DMS 273 treated with DMSO at 0.1 percent for 48 hours (cell line): ENCODE results near the gene HLA-DOB.
A peak's percentile ranks its signal among the peaks of the same experiment; 100 is the strongest.

Experiments
- DNase-seq: peaks from one replicate; lab custom pipeline; 2025; lab: John Stamatoyannopoulos, UW

The HLA-DOB gene

DNA sequence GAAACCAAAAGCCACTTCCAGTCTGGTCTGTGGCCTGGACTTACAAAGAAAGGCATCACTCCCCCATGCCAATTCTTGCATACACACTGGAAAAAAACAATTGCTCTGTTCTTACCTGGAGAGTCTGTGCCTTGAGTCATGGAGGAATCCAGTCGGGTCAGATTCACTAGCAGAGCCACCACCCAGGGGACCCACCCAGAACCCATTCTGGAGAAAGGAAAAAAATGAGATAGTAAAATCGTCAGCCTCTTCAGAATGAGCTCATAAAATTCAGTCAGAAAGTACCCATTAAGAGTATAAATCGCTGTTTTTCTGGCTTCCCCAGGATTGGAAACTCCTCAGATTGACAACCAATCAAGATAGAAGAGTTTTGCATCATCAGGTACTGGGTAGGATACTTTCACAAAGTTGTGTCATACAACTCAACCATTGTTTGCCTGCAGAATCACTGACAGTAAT lies at the start of gene HLA-DOB:
Gene HLA-DOB (minus strand): TSS at position 257 of the 459 bp plus-strand sequence. CDS start 51 bp downstream, at position 206.
- DNase-seq, result peak; percentile 9

DNA sequence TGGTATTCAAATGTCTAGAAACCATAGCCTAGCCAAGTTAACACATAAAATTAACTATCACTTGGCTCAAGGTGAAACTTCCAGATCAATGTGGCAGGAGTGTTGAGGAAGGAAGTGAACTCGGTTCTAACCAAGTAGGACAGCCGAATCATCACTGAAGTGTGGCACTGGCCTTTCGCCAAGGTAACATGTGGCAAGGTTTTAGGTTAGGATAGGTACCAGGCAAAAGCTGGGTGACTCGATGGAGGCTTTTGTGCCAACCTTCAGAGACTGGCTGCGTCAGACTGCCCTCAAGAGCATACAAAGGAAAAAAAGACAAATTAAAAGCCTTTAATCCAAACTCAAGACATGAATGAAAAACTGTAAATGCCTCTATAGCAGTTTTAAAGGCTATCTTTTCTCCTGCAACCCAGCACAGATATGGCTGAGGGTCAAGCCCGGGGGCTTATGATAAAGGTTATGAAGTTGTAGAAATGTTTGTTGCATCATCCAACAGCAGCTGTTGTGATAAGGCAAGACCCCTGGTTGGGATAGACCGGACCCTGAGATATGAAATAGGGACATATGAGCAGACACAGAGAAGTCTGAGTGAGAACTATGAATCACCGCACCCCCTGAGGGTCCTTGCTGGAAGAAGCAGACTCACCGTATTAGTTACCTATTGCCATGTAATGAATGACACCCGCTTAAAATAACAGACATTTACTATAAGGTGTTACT lies 49.1 kb upstream of the HLA-DOB start:
- no peak for DNase-seq

DNA sequence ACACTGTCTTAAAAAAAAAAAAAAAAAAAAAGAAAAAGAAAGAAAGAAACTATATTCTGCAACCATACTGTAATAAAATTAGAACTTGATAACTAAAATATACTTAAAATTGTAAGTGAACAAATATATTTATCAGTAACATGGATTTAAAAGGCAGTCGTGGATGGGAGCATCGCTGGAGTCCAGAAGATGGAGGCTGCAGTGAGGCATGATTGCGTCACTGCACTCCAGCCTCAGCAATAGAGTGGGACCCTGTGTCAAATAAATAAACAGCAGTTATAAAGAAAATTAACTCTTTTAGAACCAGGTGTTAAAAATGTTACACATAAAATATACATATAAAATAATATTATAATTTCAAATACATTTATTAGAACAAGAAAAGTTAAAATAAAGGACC lies 45.9 kb upstream of the HLA-DOB start:
- DNase-seq, result no peak

DNA sequence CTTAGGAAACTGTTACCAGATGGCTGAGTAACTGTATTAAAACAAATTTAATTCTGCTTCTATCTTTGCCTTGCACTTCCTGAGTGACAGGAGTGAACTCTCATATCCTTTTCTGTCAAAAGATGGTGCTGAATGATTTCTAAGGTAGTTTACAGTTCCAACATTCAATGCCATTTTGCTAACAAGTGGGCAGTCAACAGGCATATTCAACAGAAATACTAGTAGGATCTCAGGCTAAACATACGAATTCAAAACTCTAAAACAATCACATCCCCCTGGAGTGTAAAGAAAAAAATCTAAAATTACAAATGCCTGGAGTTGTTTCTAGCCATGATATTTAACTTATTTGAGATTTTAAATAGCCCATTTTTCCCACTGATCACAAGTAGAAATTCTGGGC lies 43.9 kb upstream of the HLA-DOB start:
- DNase-seq, result no peak

DNA sequence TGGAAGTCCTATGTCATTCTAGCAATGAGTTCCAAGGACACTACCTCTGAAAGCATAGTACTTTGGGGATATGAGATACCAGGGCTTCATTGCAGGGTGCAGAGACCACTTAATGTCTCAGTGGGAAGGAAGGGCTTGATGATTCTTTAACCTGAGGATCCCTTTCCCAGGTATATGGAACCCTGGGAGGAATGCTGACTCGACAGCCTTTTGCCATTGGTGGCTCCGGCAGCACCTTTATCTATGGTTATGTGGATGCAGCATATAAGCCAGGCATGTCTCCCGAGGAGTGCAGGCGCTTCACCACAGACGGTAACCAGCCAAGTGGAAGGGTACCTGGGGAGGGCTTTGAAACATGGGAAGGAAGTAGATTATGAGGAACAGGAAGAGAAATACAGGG lies 41.4 kb upstream of the HLA-DOB start:
- no peak for DNase-seq

DNA sequence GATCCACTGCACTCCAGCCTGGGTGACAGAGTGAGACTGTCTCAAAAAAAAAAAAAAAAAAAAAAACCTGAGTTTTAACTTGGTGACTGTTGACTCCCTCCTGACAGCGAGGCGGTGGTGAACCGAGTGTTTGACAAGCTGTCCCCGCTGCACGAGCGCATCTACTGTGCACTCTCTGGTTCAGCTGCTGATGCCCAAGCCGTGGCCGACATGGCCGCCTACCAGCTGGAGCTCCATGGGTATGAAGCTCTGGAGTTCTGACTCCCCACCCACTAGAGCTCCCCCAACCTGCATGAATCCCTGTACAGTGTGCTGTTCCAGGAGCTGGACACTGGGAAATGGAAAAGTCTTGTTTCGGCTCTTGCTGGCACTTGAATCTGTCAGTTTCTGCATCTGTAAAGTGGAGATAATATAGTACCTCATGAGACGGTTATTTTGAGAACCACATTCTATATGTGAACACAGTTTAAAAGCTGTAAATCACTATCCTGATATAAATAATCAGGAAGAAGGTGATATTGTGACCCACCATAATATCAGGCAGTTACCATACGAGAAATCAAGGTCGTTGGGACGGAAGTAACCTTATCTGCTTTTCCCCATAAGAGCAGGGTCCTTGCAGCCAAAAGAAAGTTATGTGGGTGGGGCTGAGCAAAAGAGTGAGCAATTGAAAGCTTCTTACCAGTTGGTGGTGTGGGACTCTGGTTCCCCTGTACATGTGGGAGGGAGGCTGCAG lies 40.5 kb upstream of the HLA-DOB start:
- DNase-seq, result no peak

DNA sequence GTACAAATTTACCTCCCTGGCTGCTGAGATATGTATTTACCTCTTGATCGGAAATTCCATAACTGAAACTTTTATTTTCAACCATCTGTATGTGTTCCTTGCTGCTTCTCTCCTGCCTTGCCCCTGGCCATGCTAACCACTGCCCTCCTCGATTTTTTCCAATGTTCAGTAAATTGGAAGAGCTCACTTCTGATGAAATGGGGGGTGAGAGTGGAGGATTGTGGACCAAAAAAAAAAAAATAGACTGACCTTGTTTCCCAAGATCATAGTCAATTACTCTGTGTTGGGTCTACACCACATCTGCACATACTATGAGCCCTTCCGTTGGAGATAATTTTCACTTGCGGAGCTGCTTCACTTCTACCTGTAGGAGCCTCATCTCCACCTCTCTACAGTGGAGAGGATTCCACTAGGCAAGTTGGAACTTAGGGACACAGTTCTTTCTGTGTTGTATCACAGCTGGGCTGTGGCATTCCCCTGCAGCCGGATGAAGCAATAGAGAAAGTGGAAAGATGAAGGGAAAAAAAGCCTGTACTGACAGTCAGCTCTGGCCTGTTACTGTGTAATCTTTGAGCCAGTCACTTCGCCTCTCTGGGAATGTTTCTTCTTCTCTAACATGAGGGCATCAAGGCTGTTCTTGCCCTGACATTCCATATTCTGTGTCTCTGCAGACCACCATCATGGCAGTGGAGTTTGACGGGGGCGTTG lies 38.8 kb upstream of the HLA-DOB start:
- no peak for DNase-seq

DNA sequence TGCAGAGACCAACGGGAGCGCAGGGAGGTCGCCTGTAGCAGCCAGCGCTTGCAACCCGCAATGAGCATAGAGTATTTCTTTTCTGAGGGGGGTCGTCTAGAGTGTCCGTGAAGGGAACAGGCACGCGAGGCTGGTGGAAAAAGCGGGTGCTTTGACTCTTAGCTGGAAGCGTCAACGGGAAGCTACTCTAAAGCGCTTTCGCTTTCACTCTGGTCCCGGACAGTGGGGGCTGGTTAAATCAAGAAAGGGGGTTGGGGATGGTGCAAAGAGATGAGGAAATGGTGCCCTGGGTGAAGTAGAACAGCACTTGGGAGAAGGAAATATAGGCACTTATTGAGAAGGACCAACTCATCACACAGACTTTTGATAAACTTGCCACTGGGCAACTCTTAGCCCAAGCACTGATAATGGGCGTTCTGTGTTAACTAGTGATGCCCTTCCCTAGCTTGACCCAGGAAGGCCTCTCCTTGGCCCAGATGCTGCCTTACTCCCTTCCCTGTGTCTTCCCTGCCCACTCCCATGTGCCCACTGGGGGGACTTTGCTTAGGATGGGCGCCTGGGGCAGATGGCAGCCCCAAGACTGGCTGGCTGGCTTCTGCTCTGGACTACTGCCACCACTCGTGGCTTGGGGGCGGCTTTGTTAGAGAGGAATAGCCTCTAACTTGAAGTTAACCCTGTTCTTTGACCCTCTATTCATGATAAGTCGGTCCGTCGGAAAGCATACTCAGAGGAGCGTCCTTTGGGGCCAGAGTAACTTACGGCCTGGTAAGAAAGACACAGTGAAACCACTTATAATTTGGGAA lies 37.8 kb upstream of the HLA-DOB start:
- no peak for DNase-seq

DNA sequence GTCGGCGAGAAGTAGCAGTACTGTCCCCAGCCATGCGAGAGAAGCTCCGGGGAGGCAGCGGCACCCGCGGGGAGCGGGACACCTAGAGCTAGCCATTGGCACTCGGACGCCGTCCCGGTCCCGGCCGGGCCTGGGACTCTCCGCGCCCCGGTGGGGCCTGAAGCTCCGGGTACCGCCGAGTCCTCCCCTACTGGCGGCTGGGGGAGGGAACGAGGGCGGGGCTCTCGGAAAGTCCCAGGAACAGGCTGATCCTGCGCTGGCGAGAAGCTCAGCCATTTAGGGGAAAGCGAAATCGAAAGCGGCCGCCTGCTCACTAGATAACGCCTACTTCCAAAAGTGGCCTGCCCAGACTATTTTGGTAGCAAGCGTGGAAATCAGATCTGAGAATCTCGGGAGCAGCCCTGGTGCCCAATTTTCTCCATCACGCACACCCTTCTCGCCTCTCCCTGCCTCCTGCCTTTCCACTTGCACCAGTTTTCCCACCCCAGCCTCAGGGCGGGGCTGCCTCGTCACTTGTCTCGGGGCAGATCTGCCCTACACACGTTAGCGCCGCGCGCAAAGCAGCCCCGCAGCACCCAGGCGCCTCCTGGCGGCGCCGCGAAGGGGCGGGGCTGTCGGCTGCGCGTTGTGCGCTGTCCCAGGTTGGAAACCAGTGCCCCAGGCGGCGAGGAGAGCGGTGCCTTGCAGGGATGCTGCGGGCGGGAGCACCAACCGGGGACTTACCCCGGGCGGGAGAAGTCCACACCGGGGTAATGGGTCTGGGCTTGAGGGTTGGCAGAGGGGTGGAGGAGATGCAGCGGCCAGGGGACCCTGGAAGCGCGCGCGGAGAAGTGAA lies 37.0 kb upstream of the HLA-DOB start, which contains the start of the genes PSMB9 and TAP1:
Gene PSMB9 (plus strand): TSS at position 652 of the 835 bp plus-strand sequence. CDS start 38 bp downstream, at position 690.
Gene TAP1 (minus strand): TSS at position 164 of the 835 bp plus-strand sequence. CDS start 68 bp downstream, at position 96.
- DNase-seq, result peak; percentile 89

DNA sequence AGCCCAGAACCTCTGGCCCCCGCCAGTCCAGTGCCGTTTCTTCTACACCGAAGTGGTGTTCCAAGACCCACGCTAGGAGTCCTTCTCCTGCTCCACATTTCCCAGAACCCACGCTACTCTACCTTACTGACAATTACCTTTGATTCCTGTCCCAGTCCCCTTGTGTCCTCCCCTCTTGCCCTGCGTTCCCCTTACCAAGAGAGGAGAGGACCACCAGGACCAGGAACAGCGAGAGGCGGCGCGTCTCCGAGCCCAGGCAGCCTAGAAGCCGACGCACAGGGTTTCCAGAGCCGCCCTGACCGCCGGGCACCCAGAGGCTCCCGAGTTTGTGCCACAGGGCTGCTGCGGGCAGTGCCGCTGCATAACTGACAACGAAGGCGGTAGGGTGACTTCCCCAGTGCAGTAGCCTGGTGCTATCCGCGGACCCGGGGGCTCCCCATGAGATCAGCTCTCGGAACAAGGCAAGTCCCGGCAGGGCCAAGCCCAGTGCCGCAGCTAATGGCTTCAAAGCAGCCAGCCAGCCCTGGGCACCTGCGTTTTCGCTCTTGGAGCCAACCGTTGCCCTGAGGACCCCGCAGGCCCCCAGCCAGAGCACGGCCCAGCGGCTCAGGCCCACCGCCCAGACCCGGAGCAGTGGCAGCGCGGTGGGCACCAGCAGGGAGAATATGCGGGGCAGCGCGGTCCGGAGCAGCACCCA lies 36.2 kb upstream of the HLA-DOB start:
- no peak for DNase-seq

DNA sequence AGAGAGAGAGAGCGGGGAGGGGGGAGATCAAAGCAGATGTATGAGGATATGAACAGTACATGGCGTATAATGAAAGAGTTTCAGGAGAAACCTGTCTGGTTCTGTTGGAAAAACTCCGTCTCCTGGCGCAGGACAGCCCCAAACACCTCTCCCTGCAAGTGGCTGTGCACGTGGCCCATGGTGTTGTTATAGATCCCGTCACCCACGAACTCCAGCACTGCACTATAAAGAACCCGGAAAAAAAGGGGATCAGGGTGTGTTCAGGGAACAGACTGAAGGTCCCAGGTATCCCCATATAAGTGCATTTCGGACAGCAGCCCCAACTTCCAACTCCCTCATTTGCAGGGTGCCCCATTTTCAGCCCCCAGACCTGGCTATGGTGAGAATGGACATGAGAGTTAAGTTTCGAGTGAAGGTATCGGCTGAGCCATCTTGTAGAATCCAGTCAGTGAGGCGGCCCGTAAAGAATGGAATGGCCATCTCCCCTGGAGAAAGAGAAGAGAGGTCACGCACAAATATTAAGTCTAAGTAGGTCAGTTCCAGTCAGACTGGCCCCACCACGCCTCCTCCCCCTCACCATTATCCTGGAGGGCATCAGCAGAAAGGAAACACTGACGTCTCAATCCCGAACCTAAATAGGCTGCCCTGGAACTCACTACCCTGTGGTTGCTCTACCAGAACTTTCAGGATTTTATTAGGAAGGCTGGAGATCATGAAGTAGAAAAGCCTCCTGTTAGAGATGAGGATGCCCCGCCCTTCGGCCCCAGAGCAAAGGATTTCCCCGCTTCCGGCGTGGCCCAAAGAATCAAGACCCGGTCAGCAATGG lies 35.4 kb upstream of the HLA-DOB start:
- DNase-seq, result no peak

DNA sequence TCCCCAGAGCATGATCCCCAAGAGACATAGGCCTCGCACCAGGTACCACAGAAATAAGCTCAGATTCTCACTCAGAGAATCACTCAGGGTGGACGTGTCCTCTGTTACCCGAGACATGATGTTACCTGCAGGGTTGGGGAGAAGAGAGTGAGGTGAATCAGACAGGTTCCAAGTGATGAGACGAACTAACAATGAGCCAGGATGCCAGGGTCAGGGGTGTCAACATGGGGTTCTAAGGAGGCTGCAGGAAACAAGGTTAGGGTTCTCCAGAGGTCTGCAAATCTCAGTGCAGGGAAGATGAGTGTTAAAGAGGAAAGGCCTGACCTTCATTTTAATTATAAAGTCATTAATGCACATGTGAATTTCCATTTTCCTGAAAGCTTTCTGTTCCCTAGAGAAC lies 34.2 kb upstream of the HLA-DOB start:
- no peak for DNase-seq

DNA sequence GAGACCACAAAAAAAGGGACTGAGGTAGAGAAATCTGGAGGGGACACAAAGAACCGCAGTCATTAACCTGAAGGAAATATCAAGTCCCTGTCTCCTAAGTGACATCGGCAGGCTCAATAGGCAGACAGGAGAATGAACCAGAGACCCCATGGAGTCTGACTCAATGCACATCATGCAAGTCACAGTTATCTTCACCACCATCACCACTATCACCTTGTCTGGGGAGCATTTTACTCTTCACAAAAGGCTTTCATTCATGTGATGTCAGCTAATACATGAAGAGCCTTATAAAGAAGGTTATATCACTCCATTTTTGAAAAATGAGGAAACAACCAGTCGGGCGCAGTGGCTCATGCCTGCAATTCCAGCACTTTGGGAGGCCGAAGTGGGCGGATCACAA lies 32.3 kb upstream of the HLA-DOB start:
- DNase-seq, result no peak

DNA sequence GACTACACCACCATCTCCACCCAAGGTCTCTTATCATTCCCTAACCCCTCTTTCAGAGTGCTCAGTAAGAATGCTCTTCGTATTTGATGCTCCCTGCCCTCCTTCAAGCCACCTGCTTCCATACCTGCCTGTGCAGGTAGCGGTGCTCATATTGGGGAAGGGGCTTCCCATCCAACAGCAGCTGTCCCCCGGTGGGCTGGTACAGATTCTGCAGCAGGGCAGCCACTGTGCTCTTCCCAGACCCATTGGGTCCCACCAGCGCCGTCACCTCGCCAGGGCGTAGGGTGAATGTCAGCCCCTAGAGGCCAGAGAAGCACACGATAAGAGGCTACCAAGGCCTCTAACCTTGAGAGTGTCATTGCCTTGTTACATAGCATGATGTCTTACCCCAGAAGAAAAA lies 31.0 kb upstream of the HLA-DOB start:
- no peak for DNase-seq

DNA sequence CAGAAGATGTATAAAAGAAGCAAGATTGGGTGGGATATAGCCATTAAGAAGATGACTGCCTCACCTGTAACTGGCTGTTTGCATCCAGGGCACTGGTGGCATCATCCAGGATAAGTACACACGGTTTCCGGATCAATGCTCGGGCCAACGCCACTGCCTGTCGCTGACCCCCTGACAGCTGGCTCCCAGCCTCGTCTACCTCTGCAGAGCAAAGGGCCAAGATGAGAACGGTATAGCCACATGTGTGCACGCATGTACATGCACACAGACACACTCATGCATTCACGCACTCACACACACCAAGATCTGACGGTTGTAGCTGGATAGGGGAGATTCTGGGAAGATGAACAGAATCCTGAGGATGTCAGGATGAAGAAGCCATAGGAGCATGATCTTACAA lies 30.2 kb upstream of the HLA-DOB start:
- no peak for DNase-seq

DNA sequence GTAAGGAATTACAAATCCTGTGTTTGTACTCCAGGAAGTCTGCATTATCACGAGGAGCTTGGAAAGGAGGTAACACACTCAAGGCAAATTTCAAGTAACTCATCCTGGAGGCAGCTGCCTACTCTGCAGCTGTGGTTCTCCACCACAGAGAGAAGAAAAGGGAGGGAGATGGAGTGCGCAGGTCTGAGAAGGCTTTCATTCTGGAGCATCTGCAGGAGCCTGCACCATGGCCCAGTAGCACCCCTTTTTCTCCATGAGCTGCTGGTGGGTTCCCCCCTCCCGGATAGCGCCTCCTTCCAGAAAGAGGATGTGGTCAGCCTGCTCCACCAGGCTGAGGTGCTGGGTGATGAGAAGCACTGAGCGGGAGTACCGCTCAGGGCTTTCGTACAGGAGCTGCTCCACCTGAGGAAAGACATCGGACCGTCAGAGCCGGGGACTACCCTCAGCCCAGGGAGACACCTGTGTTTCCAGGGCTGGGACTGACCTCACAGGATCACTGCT lies 28.6 kb upstream of the HLA-DOB start:
- DNase-seq, result no peak

DNA sequence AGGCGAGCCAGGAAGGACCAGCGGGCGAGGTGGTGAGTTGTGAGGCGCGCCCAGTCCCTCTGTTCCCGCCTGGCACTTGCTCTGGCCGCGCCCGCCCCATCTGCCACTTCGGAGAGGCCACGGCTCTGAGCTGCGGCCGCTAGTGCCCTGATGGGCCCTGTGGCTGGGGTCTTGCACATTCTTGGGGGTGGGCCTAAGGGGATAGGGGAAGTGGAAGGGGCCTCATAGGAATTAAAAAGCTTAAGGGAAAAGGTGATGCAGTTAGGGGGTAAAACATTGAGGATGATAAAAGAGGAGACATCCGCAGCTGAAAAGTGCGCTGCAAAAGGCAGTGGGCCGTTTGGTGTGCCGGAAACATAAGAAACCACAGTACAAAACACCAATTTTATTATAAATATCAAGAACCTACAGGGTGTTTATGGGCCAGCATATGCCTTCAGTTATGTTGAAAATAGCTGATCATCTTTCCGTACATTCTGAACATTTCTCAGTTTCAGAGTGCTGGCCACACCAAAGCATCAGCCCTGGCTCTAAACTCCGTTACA lies 28.1 kb upstream of the HLA-DOB start:
- no peak for DNase-seq

DNA sequence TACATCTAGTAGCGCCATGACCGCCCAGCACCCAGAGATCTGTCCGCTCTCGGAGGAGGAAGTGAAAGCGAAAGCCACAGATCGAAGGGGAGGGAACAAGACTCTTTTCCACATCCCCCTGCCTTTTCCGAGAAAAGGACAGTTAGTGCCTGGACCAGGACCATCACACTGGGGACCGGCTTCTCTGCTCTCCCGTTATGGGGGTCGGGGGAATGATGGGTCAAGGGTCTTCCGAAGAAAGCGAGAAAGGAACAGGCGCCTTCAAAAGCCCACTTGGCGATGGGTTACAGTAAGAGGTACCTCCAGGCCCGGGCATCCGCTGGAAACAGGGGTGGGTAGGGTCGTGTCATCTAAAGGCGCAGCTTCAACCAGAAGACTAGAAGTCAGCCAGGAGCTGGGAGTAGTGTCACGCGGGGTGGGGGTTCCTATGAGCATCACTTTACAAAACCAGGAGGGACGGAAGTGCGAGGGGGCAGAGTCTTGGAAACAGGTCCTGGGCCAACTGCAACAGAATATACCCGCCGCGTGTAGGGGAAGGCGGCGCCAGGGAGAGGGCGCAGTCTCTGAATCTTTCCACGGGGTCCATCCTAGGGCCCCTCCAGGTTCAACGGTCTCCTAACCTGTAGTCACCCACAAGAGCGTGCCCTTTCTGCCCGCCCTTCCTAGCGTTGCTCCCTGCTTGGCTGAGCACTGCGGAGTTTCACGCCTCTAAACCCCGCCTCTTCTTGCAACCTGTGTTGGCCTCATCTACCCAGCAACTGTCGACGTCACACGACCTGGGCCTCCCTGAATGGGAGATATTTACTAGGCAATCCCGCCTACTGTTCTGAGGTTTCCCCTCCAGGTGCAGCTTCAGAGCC lies 27.4 kb upstream of the HLA-DOB start, which contains the start of gene PSMB8:
Gene PSMB8 (minus strand): TSS at position 69 of the 860 bp plus-strand sequence. CDS start 51 bp downstream, at position 18.
- DNase-seq, result peak; percentile 90
